ENCODE measurements around the gene SETBP1.

SETBP1 gene

DNA sequence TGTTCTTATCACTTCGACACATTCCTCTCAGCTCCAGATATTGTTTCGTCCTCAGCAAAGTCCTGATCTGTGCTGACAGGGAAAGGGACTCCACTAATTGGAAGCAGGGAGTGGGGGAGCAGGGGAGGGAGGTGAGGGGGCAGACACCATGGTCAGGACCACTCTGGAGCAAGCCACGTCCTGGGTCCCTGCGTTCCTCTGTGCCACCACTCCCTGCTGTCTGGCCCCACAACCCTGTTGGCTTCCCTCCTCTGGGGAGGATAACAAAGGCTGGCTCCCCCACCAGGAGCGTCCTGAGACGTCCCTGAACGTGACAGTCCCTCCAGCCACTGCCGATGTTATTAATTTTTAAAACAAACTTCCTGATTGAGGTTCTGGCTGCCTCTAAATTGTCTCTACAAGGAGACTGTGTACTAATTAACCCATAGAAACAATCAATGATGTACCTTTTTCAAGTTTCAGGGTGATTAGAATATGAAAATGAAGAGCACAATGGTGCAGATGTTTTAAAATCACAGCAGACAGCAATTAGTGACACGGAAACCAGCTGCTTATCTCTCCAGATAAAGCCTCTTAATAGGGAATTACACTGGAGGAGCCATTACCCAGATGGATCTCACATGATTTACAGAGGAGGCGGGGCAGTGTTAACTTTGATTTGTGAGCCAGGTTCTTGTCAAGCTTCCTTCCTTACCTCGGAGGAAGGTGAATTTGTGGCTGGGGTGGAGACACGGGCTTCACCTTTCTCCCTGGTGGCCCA, 257.5 kb downstream of the SETBP1 start:
- DNase-seq (ENCODE audit: low read depth in 2 of 2): no peak

DNA sequence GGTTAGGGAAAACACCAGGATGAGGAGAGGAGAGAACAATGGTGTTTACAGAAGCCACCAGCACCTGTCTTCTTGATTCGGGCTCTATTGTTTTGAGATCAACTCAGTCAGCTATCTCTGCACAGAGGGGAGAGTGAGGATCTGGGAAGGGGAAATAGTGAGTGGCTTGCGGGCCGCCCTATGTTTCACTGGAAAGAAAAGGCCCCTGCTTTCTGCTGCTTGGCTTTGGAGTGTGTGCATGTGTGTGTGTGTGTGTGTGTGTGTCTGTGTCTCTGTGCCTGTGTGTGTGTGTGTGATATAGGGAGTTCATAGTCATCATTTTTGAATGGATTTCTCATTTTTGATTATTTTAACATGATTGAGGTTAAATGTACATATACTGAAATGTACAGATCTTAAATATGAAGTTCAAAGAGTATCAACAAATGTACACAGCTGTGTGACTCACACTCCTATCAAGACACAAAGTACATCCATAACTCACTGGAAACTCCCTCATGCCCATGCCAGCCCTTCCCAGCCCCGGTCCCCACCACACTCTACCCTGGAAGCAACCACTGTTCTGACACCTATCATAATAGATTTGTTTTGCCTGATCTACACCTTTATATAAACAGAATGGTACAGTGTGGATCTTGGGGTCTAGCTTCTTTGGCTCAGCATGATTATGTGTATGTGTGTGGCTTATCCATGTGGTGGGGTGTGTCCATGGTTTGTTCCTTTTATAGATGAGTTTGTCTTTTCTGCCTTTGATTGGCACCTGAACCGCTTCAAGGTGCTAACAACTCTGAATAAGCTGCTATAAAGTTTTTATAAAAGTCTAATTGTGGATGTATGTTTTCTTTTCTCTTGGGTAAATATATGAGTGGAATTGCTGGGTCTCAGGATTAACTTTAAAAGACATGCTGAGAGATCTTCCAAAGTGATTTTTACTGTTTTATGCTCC, 258.3 kb downstream of the SETBP1 start:
- DNase-seq (ENCODE audit: low read depth in 2 of 2): no peak

DNA sequence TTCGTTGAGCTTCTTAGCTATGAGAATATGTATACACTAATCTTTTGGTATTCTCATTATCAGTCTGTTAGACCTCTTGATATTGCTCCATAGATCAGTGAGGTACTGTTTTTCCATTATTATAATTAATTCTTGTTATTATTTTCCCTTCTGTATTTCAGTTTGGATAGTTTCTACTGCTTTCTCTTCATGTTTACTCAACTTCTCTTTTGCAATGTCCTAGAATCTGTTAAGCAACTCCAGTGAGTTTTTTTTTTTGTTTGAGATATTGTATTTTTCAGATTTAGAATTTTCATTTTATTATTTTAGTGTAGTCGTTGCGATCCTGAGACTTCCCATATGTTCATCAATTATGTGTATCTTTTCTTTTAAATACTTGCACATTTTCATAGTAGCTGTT, 260.8 kb downstream of the SETBP1 start:
- DNase-seq (ENCODE audit: low read depth in 2 of 2): no peak

DNA sequence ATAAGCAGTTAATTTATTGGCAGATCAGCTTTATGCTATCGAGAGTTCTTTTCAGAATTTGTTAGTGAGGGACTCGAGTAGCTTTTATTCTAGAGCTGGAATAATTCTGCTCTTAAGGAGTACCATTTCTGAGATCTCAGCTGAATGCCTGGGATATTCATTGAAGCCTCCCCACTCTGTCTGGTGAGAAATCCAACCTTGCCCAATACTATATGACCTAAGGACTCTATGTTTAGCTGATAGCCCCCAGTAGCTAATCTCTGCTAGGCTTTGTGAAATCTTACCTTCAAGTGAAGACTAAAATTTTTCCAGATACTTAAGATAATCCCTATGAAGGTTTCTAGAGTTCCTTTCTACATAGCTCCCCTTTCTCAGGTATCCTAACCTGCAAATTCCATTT, 261.4 kb downstream of the SETBP1 start:
- no peak for DNase-seq (ENCODE audit: low read depth in 2 of 2)

DNA sequence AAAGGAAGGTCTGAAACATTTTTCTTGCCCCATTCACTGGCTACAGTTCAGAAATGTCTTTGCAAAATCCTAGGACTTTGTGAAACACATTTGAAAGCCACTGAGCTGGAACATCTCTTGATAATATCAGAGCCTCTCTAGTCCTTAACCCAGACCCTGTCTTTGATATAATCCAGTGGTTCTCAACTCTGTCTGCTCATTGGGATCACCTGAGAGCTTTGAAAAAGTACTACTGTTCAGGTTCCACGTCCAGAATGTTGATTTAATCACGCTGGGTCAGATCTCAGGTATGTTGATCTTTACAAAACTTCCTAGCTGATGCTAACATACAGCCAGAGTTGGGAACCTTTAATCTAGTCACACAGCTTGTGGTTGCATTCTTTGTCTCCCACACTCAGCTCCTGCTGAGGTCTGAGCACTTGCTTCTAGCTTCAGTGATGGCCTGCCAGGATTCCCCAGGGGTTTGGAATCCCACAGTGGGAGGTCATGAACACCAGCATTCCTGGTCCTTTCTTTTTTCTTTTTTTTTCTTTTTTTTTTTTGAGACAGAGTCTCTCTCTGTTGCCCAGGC, 262.7 kb downstream of the SETBP1 start:
- no peak for DNase-seq (ENCODE audit: low read depth in 2 of 2)

DNA sequence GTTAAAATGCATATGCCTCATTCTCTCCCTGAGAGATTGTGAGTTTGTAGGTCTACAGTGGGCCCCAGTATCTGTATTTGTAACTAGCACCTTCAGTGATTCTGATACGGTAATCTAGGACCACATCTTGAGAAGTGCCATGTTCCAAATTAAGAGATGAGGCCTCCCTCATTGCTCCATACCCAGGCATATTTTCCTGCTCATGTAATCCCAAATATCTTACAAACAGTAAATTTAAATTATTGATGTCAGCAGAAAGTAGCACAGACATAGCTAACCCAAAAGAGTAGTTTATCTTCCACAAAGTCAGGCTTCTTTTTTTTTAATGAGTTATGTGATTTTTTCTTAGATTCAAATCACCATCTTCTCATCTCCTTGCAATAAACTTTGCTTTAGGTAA, 263.8 kb downstream of the SETBP1 start:
- DNase-seq (ENCODE audit: low read depth in 2 of 2): no peak

DNA sequence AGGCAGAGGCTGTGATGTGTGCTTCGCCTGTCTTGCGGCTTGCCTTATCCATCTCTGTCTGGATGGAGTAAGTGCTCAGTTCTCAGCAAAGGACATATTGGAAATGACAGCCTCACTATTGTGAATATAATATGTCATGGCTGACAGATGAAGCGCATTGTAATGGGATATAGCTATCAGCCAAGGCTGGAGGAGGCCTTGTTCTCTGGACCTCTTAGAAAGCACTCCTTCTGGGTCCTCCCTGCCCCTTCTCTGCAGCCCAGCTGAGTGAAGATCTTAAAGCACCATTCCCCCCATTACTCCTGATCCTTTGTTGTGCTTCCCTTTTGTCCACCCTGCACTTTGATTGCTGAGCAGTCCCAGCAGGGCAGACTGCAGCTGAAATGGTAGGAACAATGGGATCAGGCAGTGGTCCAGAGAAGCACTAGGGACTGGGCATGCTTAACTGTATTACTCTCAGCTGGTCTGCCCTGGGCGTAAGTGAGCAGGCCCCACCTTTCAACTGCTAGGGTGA, 265.3 kb downstream of the SETBP1 start:
- DNase-seq (ENCODE audit: low read depth in 2 of 2): no peak

DNA sequence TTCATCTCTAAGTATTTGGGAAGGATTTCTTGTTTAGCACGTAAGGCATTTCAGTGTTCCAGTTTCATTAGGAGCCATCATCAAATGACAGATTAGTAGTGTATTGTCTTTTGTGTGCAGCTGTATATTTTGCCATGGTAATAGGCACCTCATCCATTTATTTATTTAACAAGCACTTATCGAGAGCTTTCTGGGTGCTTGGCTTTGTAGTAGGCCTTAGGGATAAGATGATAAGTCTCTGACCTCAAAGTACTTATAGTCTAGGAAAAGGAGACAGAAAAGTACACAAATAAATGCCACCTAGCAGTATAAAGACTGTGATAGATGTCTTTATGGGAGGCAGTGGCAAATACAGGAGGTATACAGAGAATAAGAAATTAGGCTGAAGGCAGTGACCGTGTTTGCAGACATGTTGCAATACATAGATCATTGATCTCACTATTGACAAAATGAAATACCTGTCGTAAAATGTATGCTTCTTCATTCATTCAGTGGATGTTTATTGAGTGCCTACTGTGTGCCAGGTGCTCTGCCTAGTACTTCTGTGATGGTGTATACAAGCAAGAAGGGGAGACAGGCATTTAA, 265.9 kb downstream of the SETBP1 start:
- DNase-seq (ENCODE audit: low read depth in 2 of 2): no peak

DNA sequence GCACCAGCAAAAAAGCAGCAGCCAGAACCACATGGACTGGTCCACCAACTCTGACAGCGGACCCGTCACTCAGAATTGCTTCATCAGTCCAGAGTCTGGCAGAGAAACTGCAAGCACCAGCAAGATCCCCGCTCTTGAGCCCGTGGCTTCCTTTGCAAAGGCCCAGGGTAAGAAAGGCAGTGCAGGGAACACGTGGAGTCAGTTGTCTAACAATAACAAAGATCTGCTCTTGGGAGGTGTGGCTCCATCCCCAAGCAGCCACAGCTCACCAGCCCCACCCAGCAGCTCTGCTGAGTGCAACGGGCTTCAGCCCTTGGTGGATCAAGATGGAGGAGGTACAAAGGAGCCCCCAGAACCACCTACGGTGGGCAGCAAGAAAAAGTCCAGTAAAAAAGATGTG, 269.3 kb downstream of the SETBP1 start:
- no peak for DNase-seq (ENCODE audit: low read depth in 2 of 2)

DNA sequence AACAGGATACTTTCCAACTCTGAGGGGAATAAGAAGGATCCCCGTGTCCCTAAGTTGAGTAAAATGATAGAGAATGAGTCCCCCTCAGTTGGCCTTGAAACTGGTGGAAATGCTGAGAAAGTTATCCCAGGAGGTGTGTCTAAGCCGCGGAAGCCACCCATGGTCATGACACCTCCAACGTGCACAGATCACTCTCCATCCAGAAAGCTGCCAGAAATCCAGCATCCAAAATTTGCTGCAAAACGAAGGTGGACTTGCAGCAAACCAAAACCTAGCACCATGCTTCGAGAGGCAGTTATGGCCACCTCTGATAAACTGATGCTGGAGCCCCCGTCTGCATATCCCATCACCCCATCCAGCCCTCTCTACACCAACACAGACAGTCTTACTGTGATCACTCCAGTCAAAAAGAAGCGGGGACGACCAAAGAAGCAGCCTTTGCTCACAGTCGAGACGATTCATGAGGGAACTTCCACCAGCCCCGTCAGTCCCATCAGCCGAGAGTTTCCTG, 270.1 kb downstream of the SETBP1 start:
- DNase-seq (ENCODE audit: low read depth in 2 of 2): no peak

DNA sequence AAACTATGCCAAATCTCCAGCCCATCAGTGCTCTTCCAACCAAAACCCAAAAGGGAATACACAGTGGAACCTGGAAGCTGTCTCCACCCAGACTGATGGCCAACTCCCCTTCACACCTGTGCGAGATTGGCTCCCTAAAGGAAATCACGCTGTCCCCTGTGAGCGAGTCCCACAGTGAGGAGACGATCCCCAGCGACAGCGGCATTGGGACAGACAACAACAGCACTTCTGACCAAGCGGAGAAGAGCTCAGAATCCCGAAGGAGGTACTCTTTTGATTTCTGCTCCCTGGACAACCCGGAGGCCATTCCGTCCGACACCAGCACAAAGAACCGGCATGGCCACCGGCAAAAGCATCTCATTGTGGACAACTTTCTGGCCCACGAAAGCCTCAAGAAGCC, 271.1 kb downstream of the SETBP1 start:
- no peak for DNase-seq (ENCODE audit: low read depth in 2 of 2)

DNA sequence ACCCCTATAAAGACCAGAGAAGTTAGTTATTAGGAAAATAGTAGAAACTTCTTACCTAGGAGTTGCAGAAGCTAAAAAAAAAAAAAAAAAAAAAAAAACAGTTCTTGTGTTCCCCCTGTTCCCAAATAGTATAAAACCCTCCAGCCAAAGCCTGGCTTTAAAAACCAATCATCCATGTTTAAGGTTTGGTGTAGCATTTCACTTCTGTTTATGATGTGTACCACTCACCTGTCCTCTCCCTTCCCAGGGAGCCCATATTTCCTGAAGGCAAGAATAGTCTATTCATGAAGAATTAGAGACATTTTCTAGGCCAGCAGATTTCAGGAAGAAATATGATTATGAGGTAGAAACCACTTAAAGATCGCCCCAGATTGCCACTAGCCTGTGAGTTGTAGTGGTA, 273.6 kb downstream of the SETBP1 start:
- no peak for DNase-seq (ENCODE audit: low read depth in 2 of 2)

DNA sequence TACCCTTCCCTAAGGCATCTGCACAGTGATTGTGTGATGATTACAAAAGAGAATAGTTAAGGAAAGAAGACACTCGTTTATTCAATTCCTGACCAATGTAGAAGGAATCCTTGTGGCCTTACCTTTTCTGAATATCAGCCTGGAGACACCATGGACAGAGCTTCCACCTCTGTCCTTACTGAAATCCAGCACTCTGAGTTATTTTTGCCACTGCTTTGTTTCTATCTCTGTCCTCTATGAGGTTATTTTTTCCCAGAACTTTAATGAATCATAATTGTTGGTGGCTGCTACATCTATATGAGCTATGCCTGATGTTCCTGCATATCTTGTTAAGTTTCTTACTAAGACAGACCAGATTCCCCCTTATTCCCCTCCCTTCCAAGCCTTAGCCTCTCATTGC, 275.1 kb downstream of the SETBP1 start:
- no peak for DNase-seq (ENCODE audit: low read depth in 2 of 2)

DNA sequence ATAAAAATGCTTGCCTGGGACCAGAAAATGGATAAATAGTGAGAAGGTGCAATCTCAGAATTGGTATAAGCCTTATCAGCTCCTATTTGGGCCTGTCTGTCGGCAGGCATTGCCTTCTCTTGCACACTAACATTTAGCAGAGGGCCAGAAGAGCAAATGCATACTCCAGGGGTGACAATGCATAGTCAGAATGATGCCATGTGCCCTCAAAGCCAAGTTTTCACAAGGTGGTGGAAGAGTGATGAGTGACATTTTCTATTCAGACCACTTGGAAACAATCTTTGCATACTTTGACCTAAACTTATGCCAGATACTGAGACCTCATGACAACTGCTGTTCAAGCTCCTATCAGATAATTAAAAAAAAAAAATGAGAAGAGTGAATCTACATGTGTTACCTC, 276.3 kb downstream of the SETBP1 start:
- no peak for DNase-seq (ENCODE audit: low read depth in 2 of 2)

DNA sequence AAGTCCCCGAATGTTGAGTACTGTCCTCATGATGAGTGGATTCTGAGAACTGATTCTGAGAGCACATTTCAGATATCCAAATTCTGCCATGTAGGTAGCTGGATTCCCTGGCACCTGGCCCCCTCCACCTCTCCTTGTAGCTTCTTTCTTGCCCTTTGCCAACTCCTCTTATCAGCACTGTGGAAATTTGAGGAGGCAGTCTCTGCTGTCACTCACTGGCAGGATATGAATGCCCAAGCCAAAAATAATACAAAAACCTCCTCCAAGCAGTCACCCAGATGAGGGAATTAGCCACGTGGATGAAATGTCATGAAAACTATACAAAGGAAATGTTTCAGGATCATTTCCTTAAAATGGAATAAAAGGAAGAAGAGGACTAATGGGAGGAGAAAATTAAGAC, 276.8 kb downstream of the SETBP1 start:
- DNase-seq (ENCODE audit: low read depth in 2 of 2): no peak

DNA sequence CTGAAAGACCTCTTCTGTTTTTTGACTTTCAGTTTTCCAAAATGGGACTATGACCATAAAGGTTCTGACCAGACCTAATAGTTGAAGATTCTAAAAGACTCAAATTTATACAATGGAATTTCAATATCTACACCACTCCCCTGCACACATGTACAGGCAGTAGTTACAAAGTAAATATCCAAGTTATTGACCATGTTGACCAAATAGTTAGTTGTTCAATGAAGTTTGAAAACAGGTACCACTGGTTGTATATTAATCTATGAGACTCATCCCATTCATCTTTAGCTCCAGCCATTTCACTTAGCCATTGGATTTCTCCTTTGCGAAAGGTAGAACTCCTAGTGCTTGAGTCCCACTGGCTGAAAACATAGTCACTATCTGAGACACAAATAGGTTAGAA, 277.4 kb downstream of the SETBP1 start:
- DNase-seq (ENCODE audit: low read depth in 2 of 2): no peak

DNA sequence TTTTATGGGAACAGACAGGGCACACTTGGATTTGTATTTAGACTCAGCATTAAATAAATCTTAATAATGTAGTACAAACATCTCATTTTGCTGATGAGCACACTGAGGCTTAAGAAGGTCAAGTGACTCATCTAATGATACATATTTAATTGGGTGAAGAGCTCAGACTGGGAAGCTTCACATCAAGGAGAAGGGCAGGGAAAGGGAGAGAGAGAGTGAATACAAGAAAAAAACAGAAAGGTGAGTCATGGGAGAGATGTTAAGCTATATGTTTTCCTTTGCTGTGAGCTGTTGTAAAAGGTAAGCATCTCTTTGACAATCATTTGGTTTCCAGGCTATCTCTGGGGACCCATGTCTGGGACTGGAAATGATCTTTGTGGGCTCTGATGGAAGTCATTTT, 277.8 kb downstream of the SETBP1 start:
- DNase-seq (ENCODE audit: low read depth in 2 of 2): no peak

DNA sequence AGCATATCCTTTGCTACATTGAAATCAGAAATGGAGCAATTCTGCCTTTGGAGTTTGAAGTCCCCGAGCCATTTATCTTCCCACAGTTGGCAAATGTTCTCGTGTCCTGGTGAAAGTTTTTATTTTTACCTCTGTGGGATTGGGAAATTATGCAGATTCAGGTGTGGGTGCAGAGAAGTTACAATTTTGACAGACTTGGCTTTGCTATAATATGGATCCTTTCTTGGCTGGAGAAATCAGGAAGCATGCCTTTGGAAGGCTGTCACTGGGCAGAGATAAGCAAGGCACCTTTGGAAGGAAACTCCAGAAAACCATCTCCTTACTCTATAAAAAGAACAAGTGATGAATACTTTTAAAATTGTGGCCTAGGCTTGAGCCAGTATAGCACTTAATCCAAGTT, 278.3 kb downstream of the SETBP1 start:
- no peak for DNase-seq (ENCODE audit: low read depth in 2 of 2)

DNA sequence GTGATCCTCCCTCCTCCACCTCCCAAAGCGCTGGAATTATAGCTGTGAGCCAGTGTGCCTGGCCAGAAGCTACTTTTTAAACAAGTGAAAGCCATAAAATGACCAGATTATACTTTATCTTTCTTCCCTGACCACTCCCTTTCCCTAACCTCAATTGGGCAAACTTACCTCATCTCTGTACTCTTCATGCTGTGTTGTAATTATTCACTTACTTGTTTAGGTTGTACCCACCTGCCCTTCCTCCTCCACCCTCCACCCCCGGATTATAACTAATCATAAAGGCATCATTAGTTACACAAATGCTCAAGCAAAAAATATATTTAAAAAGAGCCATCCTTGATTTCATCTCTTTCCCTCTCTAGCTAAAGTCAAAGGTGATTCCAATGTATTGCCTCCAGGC, 279.9 kb downstream of the SETBP1 start:
- DNase-seq (ENCODE audit: low read depth in 2 of 2): no peak

DNA sequence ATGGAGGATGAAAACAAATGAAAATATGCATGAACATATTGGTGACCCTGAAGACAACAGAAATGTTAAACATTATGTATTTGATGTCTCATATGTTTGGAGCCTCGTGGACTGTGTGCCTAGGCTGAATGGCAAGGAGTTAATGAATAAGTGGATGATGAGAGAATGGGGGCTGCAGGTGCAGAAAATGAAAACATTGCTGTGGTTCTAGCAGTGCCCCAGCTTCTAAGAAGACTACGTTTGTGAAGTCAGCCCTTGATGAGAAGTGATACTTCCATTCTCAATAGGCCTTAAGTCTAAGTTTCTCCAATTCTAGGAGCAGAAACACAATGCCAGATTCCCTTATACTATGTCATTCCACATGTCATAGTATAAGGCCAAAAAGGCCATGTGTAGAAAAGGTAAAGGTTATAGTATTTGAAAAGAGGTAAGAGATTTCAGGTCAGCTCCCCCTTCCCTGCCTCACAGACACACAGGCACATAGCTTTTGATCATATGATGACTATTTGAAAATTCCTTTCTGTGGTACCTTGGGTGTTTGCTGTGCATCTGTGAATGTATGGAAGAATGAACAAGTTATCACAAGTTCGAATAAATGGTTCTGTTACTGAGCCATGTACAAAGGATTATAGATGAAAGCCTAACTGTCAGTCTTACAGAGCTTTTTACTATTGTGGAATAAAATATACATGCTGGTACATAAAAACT, 280.8 kb downstream of the SETBP1 start:
- DNase-seq (ENCODE audit: low read depth in 2 of 2): no peak

DNA sequence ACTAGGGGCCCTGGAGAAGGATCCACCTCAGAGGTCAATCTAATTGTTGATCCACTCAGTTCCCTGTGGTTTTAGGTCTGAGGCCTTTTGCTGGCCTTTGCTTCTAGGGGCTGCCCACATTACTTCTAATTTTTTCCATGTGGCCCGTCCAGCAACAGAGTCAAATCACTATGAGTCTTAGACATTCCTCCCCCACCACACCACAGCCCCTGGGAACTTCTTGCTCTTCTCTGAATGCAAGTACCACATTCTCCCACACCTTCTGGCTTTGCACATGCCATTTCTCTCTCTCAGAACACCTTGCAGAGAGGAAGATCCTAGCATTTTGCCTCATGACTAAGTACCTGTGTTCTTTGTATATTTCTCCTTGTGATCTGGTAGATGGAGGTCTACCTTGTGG, 286.9 kb downstream of the SETBP1 start:
- DNase-seq (ENCODE audit: low read depth in 2 of 2): no peak
